Measurements from ENCODE around the gene RASAL2. TPM values are rescaled to one million over a fixed set of nuclear protein-coding genes. Genes with fewer than 3 reads are reported as not detected.

The RASAL2 gene
- total and polyA plus RNA-seq, 2 donors (not counting 1 experiment from before 2014, with no cell fraction given): 11.9 to 21.8 TPM

- Histone ChIP-seq H3K79me2 (ENCODE audit: control insufficient read depth, insufficient read depth, low read length) (no peaks in the 10 kb centered on the region), H2AFZ (ENCODE audit: low read length) (peak overlapping the region; percentile 17), H3K27ac (ENCODE audit: insufficient read depth, low read length) (no peak overlapping the region), H4K20me1 (ENCODE audit: control insufficient read depth, extremely low read depth, insufficient read depth, low read length) (no peaks in the 10 kb centered on the region), H3K9ac (ENCODE audit: insufficient read depth, low read length) (no peak overlapping the region), H3K9me3 (ENCODE audit: control insufficient read depth, insufficient read depth, low read depth, low read length) (no peaks in the 10 kb centered on the region), H3K4me3 (replicated peaks in 1 of 4; ENCODE audit: control extremely low read depth in 1 of 4, insufficient read depth in 1 of 4, low read depth in 3 of 4, low read length in 4 of 4) (no peak overlapping the region), H3K4me2 (ENCODE audit: extremely low read depth, insufficient read depth, low read length) (no peak overlapping the region), H3K36me3 (ENCODE audit: control insufficient read depth, insufficient read depth, low read length) (no peaks in the 10 kb centered on the region), H3K4me1 (ENCODE audit: control insufficient read depth, extremely low read depth, insufficient read depth, low read length) (peaks cover 23% of the 10 kb centered on the region), H3K27me3 (ENCODE audit: control insufficient read depth, insufficient read depth, low read length) (no peaks in the 10 kb centered on the region)
- no peak for TF ChIP-seq EZH2 (IDR thresholded peaks at IDR 0.05; ENCODE audit: low read length, missing control alignments)
- TF ChIP-seq CTCF (conservative IDR thresholded peaks at IDR 0.05 in 1 of 2, IDR thresholded peaks at IDR 0.05 in 1 of 2; ENCODE audit: low read depth in 1 of 2, low read length in 2 of 2): no peak
- DNase-seq (ENCODE audit: low read depth in 2 of 2): no peak
Measured at GRCh38 chr1:178531887-178532286, 438.0 kb downstream of the RASAL2 start.

GRCh38 chr1:178532392-178532791 is 438.5 kb downstream of the RASAL2 start:
- H3K4me3 ChIP-seq (replicated peaks in 1 of 4; ENCODE audit: control extremely low read depth in 1 of 4, insufficient read depth in 1 of 4, low read depth in 3 of 4, low read length in 4 of 4): no peak overlapping the region
- no peaks in the 10 kb centered on the region for H4K20me1 ChIP-seq (ENCODE audit: control insufficient read depth, extremely low read depth, insufficient read depth, low read length)
- H3K9me3 ChIP-seq (ENCODE audit: control insufficient read depth, insufficient read depth, low read depth, low read length): no peaks in the 10 kb centered on the region
- H3K4me1 ChIP-seq (ENCODE audit: control insufficient read depth, extremely low read depth, insufficient read depth, low read length): peaks cover 26% of the 10 kb centered on the region
- H2AFZ ChIP-seq (ENCODE audit: low read length): peak overlapping the region; percentile 2
- no peaks in the 10 kb centered on the region for H3K36me3 ChIP-seq (ENCODE audit: control insufficient read depth, insufficient read depth, low read length)
- H3K27ac ChIP-seq (ENCODE audit: insufficient read depth, low read length): no peak overlapping the region
- DNase-seq (ENCODE audit: low read depth in 2 of 2): peak; percentile 65 to 81
- H3K9ac ChIP-seq (ENCODE audit: insufficient read depth, low read length): no peak overlapping the region
- TF ChIP-seq CTCF (conservative IDR thresholded peaks at IDR 0.05 in 1 of 2, IDR thresholded peaks at IDR 0.05 in 1 of 2; ENCODE audit: low read depth in 1 of 2, low read length in 2 of 2) (peak; percentile 83 to 85), EZH2 (IDR thresholded peaks at IDR 0.05; ENCODE audit: low read length, missing control alignments) (no peak)
- H3K79me2 ChIP-seq (ENCODE audit: control insufficient read depth, insufficient read depth, low read length): no peaks in the 10 kb centered on the region
- H3K4me2 ChIP-seq (ENCODE audit: extremely low read depth, insufficient read depth, low read length): no peak overlapping the region
- no peaks in the 10 kb centered on the region for H3K27me3 ChIP-seq (ENCODE audit: control insufficient read depth, insufficient read depth, low read length)

DNA sequence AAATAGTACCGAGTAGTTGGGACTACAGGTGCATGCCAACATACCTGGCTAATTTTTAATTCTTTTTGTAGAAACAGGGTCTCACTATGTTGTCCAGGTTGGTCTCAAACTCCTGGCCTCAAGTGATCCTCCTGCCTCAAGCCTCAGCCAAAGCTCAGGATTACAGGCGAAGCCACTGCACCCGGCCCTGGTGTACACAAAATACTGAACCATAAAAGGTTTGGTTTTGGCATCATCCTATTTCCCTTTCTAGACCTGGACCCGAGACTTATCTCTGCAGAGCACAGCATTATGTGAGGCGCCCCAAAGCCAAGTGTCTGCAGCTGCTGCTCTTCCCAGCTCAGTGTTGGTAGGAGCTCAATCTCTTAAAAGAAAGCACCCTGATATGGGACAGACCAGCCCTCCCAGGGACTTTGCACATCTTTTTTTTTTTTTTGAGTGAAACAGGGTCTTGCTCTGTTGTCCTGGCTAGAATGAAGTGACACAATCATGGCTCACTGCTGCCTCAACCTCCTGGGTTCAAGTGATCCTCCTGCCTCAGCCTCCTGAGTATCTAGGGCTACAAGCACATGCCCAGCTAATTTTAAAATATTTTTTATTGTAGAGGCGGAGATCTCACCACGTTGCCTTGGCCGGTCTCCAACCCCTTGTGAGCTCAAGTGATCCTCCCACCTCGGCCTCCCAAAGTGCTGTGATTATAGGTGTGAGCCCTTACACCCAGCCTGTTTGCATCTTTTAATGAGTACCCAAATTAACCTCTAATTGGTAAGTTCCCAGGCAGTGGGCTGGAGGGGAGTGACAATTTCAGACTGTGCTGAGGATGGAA is 439.4 kb downstream of the RASAL2 start:
- no peak overlapping the region for H3K4me3 ChIP-seq (replicated peaks in 1 of 4; ENCODE audit: control extremely low read depth in 1 of 4, insufficient read depth in 1 of 4, low read depth in 3 of 4, low read length in 4 of 4)
- H3K27me3 ChIP-seq (ENCODE audit: control insufficient read depth, insufficient read depth, low read length): no peaks in the 10 kb centered on the region
- H3K4me1 ChIP-seq (ENCODE audit: control insufficient read depth, extremely low read depth, insufficient read depth, low read length): peaks cover 35% of the 10 kb centered on the region
- no peak overlapping the region for H2AFZ ChIP-seq (ENCODE audit: low read length)
- TF ChIP-seq EZH2 (IDR thresholded peaks at IDR 0.05; ENCODE audit: low read length, missing control alignments): no peak
- no peak for TF ChIP-seq CTCF (conservative IDR thresholded peaks at IDR 0.05 in 1 of 2, IDR thresholded peaks at IDR 0.05 in 1 of 2; ENCODE audit: low read depth in 1 of 2, low read length in 2 of 2)
- no peaks in the 10 kb centered on the region for H3K9me3 ChIP-seq (ENCODE audit: control insufficient read depth, insufficient read depth, low read depth, low read length)
- no peaks in the 10 kb centered on the region for H4K20me1 ChIP-seq (ENCODE audit: control insufficient read depth, extremely low read depth, insufficient read depth, low read length)
- H3K79me2 ChIP-seq (ENCODE audit: control insufficient read depth, insufficient read depth, low read length): no peaks in the 10 kb centered on the region
- DNase-seq (ENCODE audit: low read depth in 2 of 2): no peak
- H3K36me3 ChIP-seq (ENCODE audit: control insufficient read depth, insufficient read depth, low read length): no peaks in the 10 kb centered on the region
- H3K27ac ChIP-seq (ENCODE audit: insufficient read depth, low read length): no peak overlapping the region
- no peak overlapping the region for H3K4me2 ChIP-seq (ENCODE audit: extremely low read depth, insufficient read depth, low read length)
- no peak overlapping the region for H3K9ac ChIP-seq (ENCODE audit: insufficient read depth, low read length)

Other genes with a start within 250 kb of the RASAL2 start
- gene SEC16B, start 124.0 kb upstream of the RASAL2 start, total RNA-seq: 1.0 and 3.1 TPM in 2 replicates
- gene SEC16B, start 124.0 kb upstream of the RASAL2 start, polyA plus RNA-seq: 1.8 and 2.7 TPM in 2 replicates